Mesendoderm (in vitro differentiated cells): ENCODE measurements around the gene DPP9.
A peak's percentile ranks its signal among the peaks of the same experiment; 100 is the strongest.

Experiments used
- DNase-seq: peaks from one replicate; pipeline ENCODE4 v3.0.0; 2013
- H2AK5ac ChIP-seq: 2 replicates; pipeline ENCODE4 v1.6.1; 2013; ENCODE audit warnings: low read length, inconsistent platforms
- H2BK120ac ChIP-seq: 2 replicates; pipeline ENCODE4 v1.6.1; 2013; ENCODE audit warnings: low read depth, mild to moderate bottlenecking, low read length, moderate library complexity, mixed read lengths
- H2BK15ac ChIP-seq: replicated peaks from 2 replicates; pipeline ENCODE4 v1.6.1; 2013; ENCODE audit warnings: low read depth, mild to moderate bottlenecking, moderate library complexity
- H2BK5ac ChIP-seq: 2 replicates; pipeline ENCODE4 v1.6.1; 2013; ENCODE audit warnings: low read length, inconsistent platforms
- H3K18ac ChIP-seq: 2 replicates; pipeline ENCODE4 v1.6.1; 2013; ENCODE audit warnings: mild to moderate bottlenecking, low read length, mixed read lengths
- H3K23ac ChIP-seq: one replicate; pipeline ENCODE4 v1.6.1; 2013; ENCODE audit warnings: low read length
- H3K27ac ChIP-seq: 2 replicates; pipeline ENCODE4 v1.5.1; 2013; ENCODE audit warnings: low read depth, mild to moderate bottlenecking, inconsistent platforms, low read length, moderate library complexity
- H3K27me3 ChIP-seq: 2 replicates; pipeline ENCODE4 v1.6.1; 2013; ENCODE audit warnings: low read length, control low read depth, mild to moderate bottlenecking, inconsistent platforms; ENCODE audit not compliant: insufficient read depth, poor library complexity
- H3K36me3 ChIP-seq: 2 replicates; pipeline ENCODE4 v1.6.1; 2013; ENCODE audit warnings: low read length, inconsistent platforms; ENCODE audit not compliant: control insufficient read depth, insufficient read depth
- H3K4ac ChIP-seq: one replicate; pipeline ENCODE4 v1.6.1; 2013; ENCODE audit warnings: low read depth, mild to moderate bottlenecking, low read length, moderate library complexity
- H3K4me1 ChIP-seq: 2 replicates; pipeline ENCODE4 v1.6.1; 2013; ENCODE audit warnings: low read depth, low read length, inconsistent platforms; ENCODE audit not compliant: control insufficient read depth
- H3K4me2 ChIP-seq: 2 replicates; pipeline ENCODE4 v1.6.1; 2013; ENCODE audit warnings: low read length
- H3K4me3 ChIP-seq: 2 replicates; pipeline ENCODE4 v1.5.1; 2013; ENCODE audit warnings: mild to moderate bottlenecking, low read length
- H3K56ac ChIP-seq: one replicate; pipeline ENCODE4 v1.6.1; 2013; ENCODE audit warnings: low read length
- H3K79me1 ChIP-seq: 2 replicates; pipeline ENCODE4 v1.6.1; 2013; ENCODE audit warnings: low read length, inconsistent platforms
- H3K79me2 ChIP-seq: 2 replicates; pipeline ENCODE4 v1.6.1; 2013; ENCODE audit warnings: mild to moderate bottlenecking, low read length; ENCODE audit not compliant: control insufficient read depth, insufficient read depth
- H3K9ac ChIP-seq: 2 replicates; pipeline ENCODE4 v1.6.1; 2013; ENCODE audit warnings: low read length, inconsistent platforms
- H4K5ac ChIP-seq: one replicate; pipeline ENCODE4 v1.6.1; 2013; ENCODE audit warnings: low read length
- H4K8ac ChIP-seq: one replicate; pipeline ENCODE4 v1.6.1; 2013; ENCODE audit warnings: low read depth, mild to moderate bottlenecking, control low read depth, low read length, moderate library complexity
- WGBS: extraction: QIAGEN DNeasy Blood & Tissue Kit; methylation state at CpG from one replicate; pipeline ENCODE4 v1.1.7; 2013; ENCODE audit warnings: low lambda C conversion rate, missing lambda C conversion rate; ENCODE audit not compliant: insufficient coverage; ENCODE audit errors: extremely low coverage; 5-methylcytosine and 5-hydroxymethylcytosine counted together

The DPP9 gene

GRCh38 chr19:4671185-4671851, 52.3 kb downstream of the DPP9 start:
- H3K18ac ChIP-seq = no peak overlapping the region
- no peak overlapping the region for H2BK15ac ChIP-seq
- H3K23ac ChIP-seq = no peak overlapping the region
- H3K9ac ChIP-seq = no peak overlapping the region
- H3K36me3 ChIP-seq = no peaks in the 10 kb centered on the region
- no peaks in the 10 kb centered on the region for H3K27me3 ChIP-seq
- no peak overlapping the region for H3K4ac ChIP-seq
- no peaks in the 10 kb centered on the region for H3K4me1 ChIP-seq
- no peak overlapping the region for H3K4me2 ChIP-seq
- no peak overlapping the region for H3K56ac ChIP-seq
- H4K8ac ChIP-seq = no peak overlapping the region
- peaks cover 3% of the 10 kb centered on the region for H3K79me1 ChIP-seq
- no peak overlapping the region for H2BK5ac ChIP-seq
- H4K5ac ChIP-seq = no peak overlapping the region
- no peak for DNase-seq
- no peak overlapping the region for H3K4me3 ChIP-seq
- H2BK120ac ChIP-seq = no peak overlapping the region
- WGBS = no CpG with 5 or more reads among the region's 10 CpGs
- H3K27ac ChIP-seq = peak overlapping the region; percentile 70
- H2AK5ac ChIP-seq = no peak overlapping the region
- peaks cover 4% of the 10 kb centered on the region for H3K79me2 ChIP-seq

- Histone ChIP-seq H3K56ac (peak within 1 kb of the TSS; percentile 97), H2BK5ac (no peak within 1 kb of the TSS)
- WGBS = no CpG with 5 or more reads among the region's 75 CpGs
Measured at GRCh38 chr19:4669723-4670480, 53.7 kb downstream of the DPP9 start, which contains the start of gene MYDGF. Gene MYDGF (minus strand): TSS chr19:4670342. CDS start chr19:4670334, 8 bp downstream.

GRCh38 chr19:4664642-4665041, 59.0 kb downstream of the DPP9 start:
- Histone ChIP-seq H2BK5ac (no peak overlapping the region), H2AK5ac (no peak overlapping the region), H2BK120ac (no peak overlapping the region), H3K4me1 (no peaks in the 10 kb centered on the region), H2BK15ac (no peak overlapping the region), H4K5ac (no peak overlapping the region), H3K4ac (no peak overlapping the region), H4K8ac (no peak overlapping the region), H3K9ac (no peak overlapping the region), H3K23ac (no peak overlapping the region), H3K56ac (no peak overlapping the region), H3K79me2 (peaks cover 4% of the 10 kb centered on the region), H3K36me3 (peaks cover 1% of the 10 kb centered on the region), H3K4me2 (no peak overlapping the region), H3K79me1 (peaks cover 2% of the 10 kb centered on the region), H3K4me3 (no peak overlapping the region), H3K27ac (no peak overlapping the region), H3K27me3 (no peaks in the 10 kb centered on the region), H3K18ac (no peak overlapping the region)
- WGBS = no CpG with 5 or more reads among the region's 12 CpGs
- DNase-seq = no peak

More at GRCh38 chr19:4669723-4670480, 53.7 kb downstream of the DPP9 start, which contains the start of gene MYDGF:
- Histone ChIP-seq H3K79me1 (peaks cover 3% of the 10 kb centered on the region), H2AK5ac (no peak within 1 kb of the TSS), H2BK120ac (no peak within 1 kb of the TSS), H3K9ac (peak within 1 kb of the TSS; percentile 93), H2BK15ac (no peak within 1 kb of the TSS), H4K5ac (peak within 1 kb of the TSS; percentile 47), H3K4ac (no peak within 1 kb of the TSS), H3K4me1 (no peaks in the 10 kb centered on the region), H3K36me3 (no peaks in the 10 kb centered on the region), H3K27ac (peak within 1 kb of the TSS; percentile 70), H3K27me3 (no peaks in the 10 kb centered on the region), H4K8ac (no peak within 1 kb of the TSS), H3K18ac (peak within 1 kb of the TSS; percentile 18), H3K4me3 (peak within 1 kb of the TSS; percentile 87), H3K79me2 (peaks cover 4% of the 10 kb centered on the region), H3K23ac (no peak within 1 kb of the TSS), H3K4me2 (peak within 1 kb of the TSS; percentile 88)
- DNase-seq = peak; percentile 93

- H3K4me3 ChIP-seq = no peak overlapping the region
- no peak overlapping the region for H2BK120ac ChIP-seq
- H3K4me2 ChIP-seq = no peak overlapping the region
- H2AK5ac ChIP-seq = no peak overlapping the region
- DNase-seq = no peak
- H3K27ac ChIP-seq = no peak overlapping the region
- H4K8ac ChIP-seq = no peak overlapping the region
- H3K18ac ChIP-seq = no peak overlapping the region
- H2BK15ac ChIP-seq = no peak overlapping the region
- no peak overlapping the region for H2BK5ac ChIP-seq
- no peaks in the 10 kb centered on the region for H3K79me2 ChIP-seq
- H3K4me1 ChIP-seq = no peaks in the 10 kb centered on the region
- H3K79me1 ChIP-seq = no peaks in the 10 kb centered on the region
- H3K9ac ChIP-seq = no peak overlapping the region
- H3K23ac ChIP-seq = no peak overlapping the region
- H3K4ac ChIP-seq = no peak overlapping the region
- no peaks in the 10 kb centered on the region for H3K27me3 ChIP-seq
- WGBS = no CpG with 5 or more reads among the region's 6 CpGs
- H3K56ac ChIP-seq = no peak overlapping the region
- no peak overlapping the region for H4K5ac ChIP-seq
- H3K36me3 ChIP-seq = peaks cover 6% of the 10 kb centered on the region
Measured at GRCh38 chr19:4662812-4663211, 60.8 kb downstream of the DPP9 start.

- H3K23ac ChIP-seq = no peak overlapping the region
- H3K79me2 ChIP-seq = no peaks in the 10 kb centered on the region
- no CpG with 5 or more reads among the region's 20 CpGs for WGBS
- no peak overlapping the region for H3K18ac ChIP-seq
- no peak overlapping the region for H3K4ac ChIP-seq
- H3K9ac ChIP-seq = no peak overlapping the region
- H2BK15ac ChIP-seq = no peak overlapping the region
- no peaks in the 10 kb centered on the region for H3K4me1 ChIP-seq
- no peak overlapping the region for H4K8ac ChIP-seq
- H3K4me2 ChIP-seq = no peak overlapping the region
- no peak overlapping the region for H4K5ac ChIP-seq
- no peak overlapping the region for H3K56ac ChIP-seq
- no peak overlapping the region for H2BK5ac ChIP-seq
- H3K4me3 ChIP-seq = no peak overlapping the region
- no peaks in the 10 kb centered on the region for H3K27me3 ChIP-seq
- DNase-seq = no peak
- H3K79me1 ChIP-seq = no peaks in the 10 kb centered on the region
- no peak overlapping the region for H3K27ac ChIP-seq
- H3K36me3 ChIP-seq = peaks cover 8% of the 10 kb centered on the region
- H2BK120ac ChIP-seq = no peak overlapping the region
- no peak overlapping the region for H2AK5ac ChIP-seq
Measured at GRCh38 chr19:4662020-4662695, 61.5 kb downstream of the DPP9 start.
